HUES48 (cell line): Measurements from ENCODE around the gene PIGS.

ENCODE experiments used
- H3K27ac ChIP-seq: one replicate; pipeline ENCODE4 v1.7.0; 2013; ENCODE audit warnings: low read depth, low read length, inconsistent platforms
- H3K27me3 ChIP-seq: 2 replicates; pipeline ENCODE4 v1.6.1; 2013; ENCODE audit warnings: mild to moderate bottlenecking, low read length; ENCODE audit not compliant: control insufficient read depth, insufficient read depth
- H3K36me3 ChIP-seq: 2 replicates; pipeline ENCODE4 v1.6.1; 2013; ENCODE audit warnings: low read length; ENCODE audit not compliant: control insufficient read depth, insufficient read depth
- H3K4me1 ChIP-seq: 2 replicates; pipeline ENCODE4 v1.6.1; 2013; ENCODE audit warnings: mild to moderate bottlenecking, low read length; ENCODE audit not compliant: control insufficient read depth, insufficient read depth
- H3K4me3 ChIP-seq: 2 replicates; pipeline ENCODE4 v1.5.1; 2013; ENCODE audit warnings: mild to moderate bottlenecking, low read depth, low read length
- H3K9ac ChIP-seq: 2 replicates; pipeline ENCODE4 v1.6.1; 2013; ENCODE audit warnings: mild to moderate bottlenecking, low read depth, low read length, moderate library complexity
- H3K9me3 ChIP-seq: 2 replicates; pipeline ENCODE4 v1.6.1; 2013; ENCODE audit warnings: low read length; ENCODE audit not compliant: control insufficient read depth, insufficient read depth

PIGS gene

GRCh38 chr17:28549236-28550132 lies 21.8 kb downstream of the PIGS start:
- Histone ChIP-seq H3K4me3 (no peak overlapping the region), H3K27me3 (no peaks in the 10 kb centered on the region), H3K36me3 (peaks cover 26% of the 10 kb centered on the region), H3K9me3 (no peaks in the 10 kb centered on the region), H3K9ac (no peak overlapping the region), H3K27ac (no peak overlapping the region), H3K4me1 (peaks cover 12% of the 10 kb centered on the region)

- H3K4me1 ChIP-seq, result peaks cover 16% of the 10 kb centered on the region
- peaks cover 17% of the 10 kb centered on the region for H3K36me3 ChIP-seq
- H3K27me3 ChIP-seq, result no peaks in the 10 kb centered on the region
- no peak overlapping the region for H3K4me3 ChIP-seq
- H3K9me3 ChIP-seq, result no peaks in the 10 kb centered on the region
- H3K27ac ChIP-seq, result no peak overlapping the region
- no peak overlapping the region for H3K9ac ChIP-seq
Measured at GRCh38 chr17:28548417-28549130, 22.8 kb downstream of the PIGS start.

- H3K27ac ChIP-seq, result no peak overlapping the region
- peaks cover 13% of the 10 kb centered on the region for H3K36me3 ChIP-seq
- peaks cover 11% of the 10 kb centered on the region for H3K4me1 ChIP-seq
- no peak overlapping the region for H3K9ac ChIP-seq
- H3K9me3 ChIP-seq, result no peaks in the 10 kb centered on the region
- H3K4me3 ChIP-seq, result no peak overlapping the region
- H3K27me3 ChIP-seq, result no peaks in the 10 kb centered on the region
Measured at GRCh38 chr17:28547623-28548416, 23.5 kb downstream of the PIGS start.

- Histone ChIP-seq H3K4me1 (peaks cover 9% of the 10 kb centered on the region; the same call in 1 of the 2 replicates), H3K4me3 (no peak overlapping the region), H3K9me3 (no peaks in the 10 kb centered on the region), H3K36me3 (peaks cover 13% of the 10 kb centered on the region), H3K9ac (no peak overlapping the region), H3K27me3 (no peaks in the 10 kb centered on the region), H3K27ac (no peak overlapping the region)
Measured at GRCh38 chr17:28547096-28547622, 24.2 kb downstream of the PIGS start.

- Histone ChIP-seq H3K27ac (no peak overlapping the region), H3K36me3 (peaks cover 13% of the 10 kb centered on the region), H3K9me3 (no peaks in the 10 kb centered on the region), H3K4me3 (no peak overlapping the region), H3K9ac (no peak overlapping the region), H3K4me1 (peaks cover 9% of the 10 kb centered on the region; the same call in 1 of the 2 replicates), H3K27me3 (no peaks in the 10 kb centered on the region)
Measured at GRCh38 chr17:28545787-28546415, 25.4 kb downstream of the PIGS start.

DNA sequence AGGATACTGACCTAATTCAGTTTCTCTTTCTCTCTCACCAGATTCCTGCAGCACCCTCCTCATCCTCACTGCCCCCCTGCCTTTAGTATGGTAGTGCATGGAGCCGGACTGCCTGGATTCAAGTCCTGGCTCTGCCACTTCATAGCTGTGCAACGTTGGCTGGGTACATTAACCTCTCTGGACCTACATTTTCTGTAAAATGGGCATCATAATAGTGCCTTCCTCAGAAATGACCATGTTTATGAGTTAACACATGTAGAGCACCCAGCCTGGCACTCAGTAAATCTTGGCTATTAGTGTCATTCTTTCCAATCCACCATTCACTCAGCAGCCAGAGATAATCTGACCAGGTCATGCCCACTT lies 26.2 kb downstream of the PIGS start:
- no peak overlapping the region for H3K9ac ChIP-seq
- H3K4me3 ChIP-seq, result no peak overlapping the region
- peaks cover 9% of the 10 kb centered on the region; the same call in 1 of the 2 replicates for H3K4me1 ChIP-seq
- H3K27ac ChIP-seq, result no peak overlapping the region
- H3K27me3 ChIP-seq, result no peaks in the 10 kb centered on the region
- peaks cover 13% of the 10 kb centered on the region for H3K36me3 ChIP-seq
- no peaks in the 10 kb centered on the region for H3K9me3 ChIP-seq

GRCh38 chr17:28544402-28545140 lies 26.8 kb downstream of the PIGS start:
- Histone ChIP-seq H3K27ac (no peak overlapping the region), H3K36me3 (peaks cover 13% of the 10 kb centered on the region), H3K4me1 (peaks cover 9% of the 10 kb centered on the region; the same call in 1 of the 2 replicates), H3K4me3 (no peak overlapping the region), H3K27me3 (no peaks in the 10 kb centered on the region), H3K9me3 (no peaks in the 10 kb centered on the region), H3K9ac (no peak overlapping the region)

GRCh38 chr17:28541439-28541838 lies 29.9 kb downstream of the PIGS start:
- no peak overlapping the region for H3K27ac ChIP-seq
- H3K9me3 ChIP-seq, result no peaks in the 10 kb centered on the region
- H3K9ac ChIP-seq, result no peak overlapping the region
- no peak overlapping the region for H3K4me3 ChIP-seq
- H3K36me3 ChIP-seq, result peaks cover 2% of the 10 kb centered on the region
- peaks cover 5% of the 10 kb centered on the region; the same call in 1 of the 2 replicates for H3K4me1 ChIP-seq
- no peaks in the 10 kb centered on the region for H3K27me3 ChIP-seq

- no peaks in the 10 kb centered on the region for H3K36me3 ChIP-seq
- H3K27ac ChIP-seq, result no peak overlapping the region
- H3K9me3 ChIP-seq, result no peaks in the 10 kb centered on the region
- H3K4me3 ChIP-seq, result no peak overlapping the region
- H3K9ac ChIP-seq, result no peak overlapping the region
- no peaks in the 10 kb centered on the region for H3K27me3 ChIP-seq
- peaks cover 5% of the 10 kb centered on the region; the same call in 1 of the 2 replicates for H3K4me1 ChIP-seq
Measured at GRCh38 chr17:28540231-28540630, 31.1 kb downstream of the PIGS start.
